HG03139 (cell line): ENCODE results near the gene CNIH1.
"Not testable (repeated sequence)": the region's sequence is repeated elsewhere in the genome, so short reads cannot be mapped to it uniquely, and the experiment has no call there.

Experiments used
- ATAC-seq: cut with Tn5 transposase; IDR thresholded peaks from one replicate; pipeline ENCODE4 v1.9.1; 2021; ENCODE audit not compliant: unreplicated experiment

Gene CNIH1

DNA sequence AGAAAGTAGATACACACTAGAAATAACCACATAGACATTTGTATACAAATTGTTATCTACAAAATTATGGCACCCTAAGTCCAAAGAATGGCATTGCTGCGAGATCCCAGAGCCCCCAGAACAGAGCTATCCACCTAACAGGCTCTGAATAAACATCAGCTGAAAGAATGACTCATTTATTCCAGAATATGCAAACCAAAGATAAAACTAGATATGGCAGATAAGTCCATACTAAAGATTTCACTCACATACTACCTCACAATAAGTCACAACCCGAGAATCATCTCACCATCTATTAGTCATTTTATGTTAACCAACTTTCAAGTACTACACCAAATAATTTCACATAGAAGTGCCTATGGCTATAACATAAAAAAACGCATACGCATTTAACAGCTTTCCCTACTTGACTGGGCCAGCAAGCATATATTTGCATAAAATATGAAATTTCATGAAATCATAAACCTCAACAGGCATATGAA, 5.6 kb downstream of the CNIH1 start:
- ATAC-seq, result no peak

DNA sequence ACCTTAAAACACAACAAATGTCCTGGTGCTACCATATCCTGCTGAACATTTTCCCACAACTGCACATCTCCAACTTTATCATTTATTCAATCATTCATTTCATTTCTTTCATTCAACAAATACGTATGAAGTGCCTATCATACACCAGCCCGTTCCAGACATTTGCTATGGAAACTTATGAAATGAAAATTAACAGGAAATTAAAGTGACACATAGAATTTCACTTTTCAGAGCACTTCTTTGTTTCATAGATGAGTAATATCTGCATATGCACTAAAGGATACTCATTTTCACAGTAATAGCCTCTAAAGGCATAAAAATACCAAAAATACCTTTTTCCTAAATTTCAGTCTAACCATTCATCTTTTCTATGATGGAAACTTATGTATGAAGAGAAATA, 12.6 kb downstream of the CNIH1 start:
- no peak for ATAC-seq

DNA sequence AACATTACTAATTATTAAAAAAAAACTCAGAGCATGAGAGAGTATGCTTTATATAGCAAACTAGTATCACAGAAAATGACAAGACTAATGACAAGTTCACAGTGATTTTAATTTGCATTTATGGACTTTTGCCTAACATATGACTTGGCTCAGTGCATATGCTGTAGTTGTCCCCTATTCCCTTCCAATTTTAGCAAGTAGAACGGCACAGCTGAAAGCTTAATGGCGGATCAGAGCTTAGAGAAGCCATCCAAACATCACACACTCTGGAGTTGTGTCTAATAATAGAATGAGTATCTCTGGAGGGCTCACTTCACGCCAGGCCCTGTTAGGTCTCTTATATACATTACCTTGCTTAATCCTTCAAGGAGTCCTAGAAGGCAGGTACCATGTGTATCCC, 13.3 kb downstream of the CNIH1 start:
- ATAC-seq, result no peak

DNA sequence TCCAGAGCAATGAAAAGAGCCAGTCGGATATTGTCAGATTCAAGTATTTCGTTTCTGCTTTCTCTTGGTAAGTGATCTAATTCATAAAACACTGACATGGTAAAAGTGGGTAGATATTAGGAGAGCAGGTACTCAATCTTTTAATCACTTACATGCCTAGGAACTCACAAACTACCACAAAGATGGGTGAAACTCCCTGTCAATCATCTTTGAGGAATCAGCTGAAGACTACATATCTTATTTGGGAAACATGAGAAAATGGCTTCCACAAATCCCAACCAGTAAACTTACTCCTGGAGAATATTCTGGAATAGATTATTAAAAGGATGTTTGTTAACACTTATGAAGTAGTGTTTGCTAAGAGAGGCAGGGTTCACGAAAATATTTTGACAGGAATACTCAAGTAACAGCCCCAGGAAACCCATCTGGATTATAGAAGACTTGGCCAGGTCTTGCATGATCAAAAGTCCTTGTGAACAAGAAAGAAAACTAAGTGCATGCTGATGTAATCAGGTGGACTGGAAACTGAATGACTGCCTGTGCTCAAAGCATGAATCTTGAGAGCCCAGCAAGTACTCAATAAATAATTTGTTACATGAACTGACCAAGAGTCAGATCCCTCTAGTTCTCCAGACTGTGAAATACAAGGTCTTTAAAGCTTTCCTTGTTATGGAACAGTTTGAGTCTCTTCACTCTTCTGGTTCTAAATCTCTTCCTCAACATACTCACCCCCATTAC, 15.5 kb downstream of the CNIH1 start:
- no peak for ATAC-seq

DNA sequence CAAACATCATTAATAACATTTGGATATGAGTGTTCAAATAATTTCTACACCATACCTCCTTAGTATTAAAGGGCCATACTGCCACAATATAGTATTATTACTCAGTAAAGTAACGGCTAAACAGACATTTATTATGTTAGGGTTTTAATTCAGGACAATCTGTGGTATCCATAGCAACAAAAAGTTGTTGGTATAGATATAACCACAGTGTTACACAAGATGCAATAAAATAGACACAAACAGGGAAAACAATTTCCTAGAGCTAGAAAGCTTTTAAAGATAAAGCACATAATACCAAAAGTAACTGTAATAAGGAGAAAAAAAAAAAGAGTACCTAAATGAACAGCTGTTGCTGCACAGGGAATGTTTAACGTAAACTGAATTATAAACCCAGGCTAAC, 16.1 kb downstream of the CNIH1 start:
- ATAC-seq, result no peak

DNA sequence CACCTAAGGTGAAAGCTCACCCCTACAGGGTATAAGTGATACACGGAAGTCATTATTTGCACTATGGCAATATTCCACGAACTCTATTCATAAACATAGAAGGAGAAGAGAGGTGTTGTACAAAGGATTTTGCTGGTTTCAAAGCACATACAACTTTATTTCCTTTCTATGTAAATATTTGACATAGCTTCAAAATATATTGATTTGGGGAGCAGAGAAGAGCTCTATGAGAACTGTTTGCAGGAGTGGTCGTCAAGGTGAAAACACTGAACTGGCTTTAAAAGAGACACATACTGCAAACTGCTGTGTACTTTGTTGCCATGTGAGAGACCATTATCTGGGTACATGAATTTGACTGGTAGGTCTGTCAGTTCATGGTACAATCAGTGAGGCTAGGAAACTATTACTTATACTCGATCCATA, 16.7 kb downstream of the CNIH1 start:
- no peak for ATAC-seq

DNA sequence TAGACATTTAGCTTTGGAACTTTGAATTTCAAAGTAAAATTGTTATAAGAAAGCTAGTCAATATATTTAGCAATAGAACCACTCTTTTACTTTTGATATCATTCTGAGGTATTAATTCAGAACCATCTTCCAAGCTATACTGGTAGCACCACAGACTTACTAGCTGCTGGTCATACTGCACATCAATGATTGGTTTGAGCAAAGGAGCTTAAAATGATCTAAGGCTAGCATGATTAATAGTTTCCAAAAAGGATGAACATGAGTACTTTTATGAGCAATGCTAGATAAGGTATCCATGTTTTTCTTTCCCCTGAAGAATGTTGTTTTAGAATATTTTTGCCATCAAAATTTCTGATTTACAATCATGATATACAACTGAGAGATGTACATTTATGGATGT, 17.2 kb downstream of the CNIH1 start:
- no peak for ATAC-seq

DNA sequence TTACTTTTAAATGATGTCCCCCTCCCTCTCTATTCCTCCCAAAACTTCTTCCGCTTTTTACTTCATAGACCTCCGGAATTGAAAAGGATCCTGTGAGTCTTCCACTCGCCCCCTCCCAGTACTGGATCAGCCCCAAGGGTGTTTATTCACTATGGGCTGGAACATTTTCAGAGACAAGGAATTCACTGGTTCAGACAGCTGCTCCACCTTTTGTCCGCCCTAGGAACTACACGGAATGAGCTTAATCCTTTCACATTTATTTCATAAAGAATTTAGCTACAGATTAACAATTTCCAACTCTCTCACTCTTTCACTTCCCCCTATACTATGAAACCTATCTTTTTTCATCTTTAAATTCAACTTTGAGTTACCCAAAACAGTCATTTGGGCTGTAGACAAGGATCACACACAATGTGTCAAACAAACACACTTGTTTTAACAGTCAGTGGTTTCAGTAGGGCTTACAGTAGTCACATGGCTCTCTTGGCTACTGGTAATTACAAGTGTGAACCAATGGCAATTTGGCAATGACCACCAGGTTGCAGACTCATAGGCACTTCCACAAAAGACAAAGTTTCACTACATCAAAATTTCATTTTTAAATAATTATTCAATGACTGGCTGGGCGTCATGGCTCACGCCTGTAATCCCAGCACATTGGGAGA, 20.6 kb downstream of the CNIH1 start:
- ATAC-seq, result no peak

DNA sequence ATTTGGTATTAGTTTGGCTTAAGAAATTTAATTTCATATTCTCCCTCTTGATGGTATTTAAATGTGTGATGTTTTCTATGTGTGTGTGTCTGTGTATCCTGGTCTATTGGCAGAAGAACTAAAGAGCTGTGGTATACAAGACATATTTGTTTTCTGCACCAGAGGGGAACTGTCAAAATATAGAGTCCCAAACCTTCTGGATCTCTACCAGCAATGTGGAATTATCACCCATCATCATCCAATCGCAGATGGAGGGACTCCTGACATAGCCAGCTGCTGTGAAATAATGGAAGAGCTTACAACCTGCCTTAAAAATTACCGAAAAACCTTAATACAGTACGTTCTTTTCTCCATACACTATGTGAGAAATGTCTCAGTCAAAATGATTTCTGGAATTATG, 29.8 kb downstream of the CNIH1 start:
- ATAC-seq, result no peak

DNA sequence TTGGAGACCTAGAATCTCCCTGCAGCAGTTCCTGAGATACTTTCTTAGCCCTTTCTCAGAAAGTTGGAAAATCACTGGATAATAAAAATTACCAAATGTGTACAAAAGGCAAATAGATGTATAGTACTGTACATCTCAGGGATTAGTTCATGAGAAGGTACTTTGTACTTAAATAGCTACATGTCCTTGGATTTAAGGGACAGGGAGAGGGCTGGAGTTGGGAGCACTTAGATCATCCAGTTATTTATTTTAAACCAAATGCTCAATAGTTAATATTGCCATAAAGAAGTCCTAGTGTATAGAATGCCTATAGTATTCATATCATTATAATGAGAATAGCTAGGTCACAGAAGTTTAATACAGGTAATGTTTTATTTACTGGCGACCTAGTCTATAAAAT, 31.0 kb downstream of the CNIH1 start:
- no peak for ATAC-seq

DNA sequence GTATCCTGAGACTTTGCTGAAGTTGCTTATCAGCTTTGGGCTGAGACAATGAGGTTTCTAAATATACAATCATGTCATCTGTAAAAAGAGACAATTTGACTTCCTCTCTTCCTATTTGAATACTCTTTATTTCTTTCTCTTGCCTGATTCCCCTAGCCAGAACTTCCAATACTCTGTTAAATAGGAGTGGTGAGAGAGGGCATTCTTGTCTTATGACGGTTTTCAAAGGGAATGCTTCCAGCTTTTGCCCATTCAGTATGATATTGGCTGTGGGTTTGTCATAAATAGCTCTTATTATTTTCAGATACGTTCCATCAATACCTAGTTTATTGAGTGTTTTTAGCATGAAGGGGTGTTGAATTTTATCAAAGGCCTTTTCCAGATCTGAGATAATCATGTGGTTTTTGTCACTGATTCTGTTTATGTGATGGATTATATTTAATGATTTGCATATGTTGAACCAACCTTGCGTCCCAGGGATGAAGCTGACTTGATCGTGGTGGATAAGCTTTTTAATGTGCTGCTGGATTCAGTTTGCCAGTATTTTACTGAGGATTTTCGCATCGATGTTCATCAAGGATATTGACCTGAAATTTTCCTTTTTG, 37.7 kb downstream of the CNIH1 start:
- not testable (repeated sequence) for ATAC-seq

DNA sequence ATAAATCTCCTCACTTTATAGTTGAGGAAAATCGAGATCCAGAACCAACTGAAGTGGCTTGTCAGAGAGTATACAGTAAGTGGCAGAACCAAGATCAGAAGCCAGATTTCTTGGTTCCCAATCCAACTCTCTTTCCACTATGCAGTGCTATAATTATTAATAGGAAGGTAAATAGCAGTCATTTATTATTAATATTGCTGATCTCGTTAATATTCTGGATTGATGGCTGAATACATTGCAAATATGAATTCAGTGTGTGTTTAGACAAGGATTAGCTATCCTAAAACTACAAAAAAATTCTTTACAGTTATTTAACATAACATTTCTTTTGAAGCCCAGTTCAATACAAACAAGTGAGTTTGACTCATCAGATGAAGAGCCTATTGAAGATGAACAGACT, 41.6 kb downstream of the CNIH1 start:
- no peak for ATAC-seq

DNA sequence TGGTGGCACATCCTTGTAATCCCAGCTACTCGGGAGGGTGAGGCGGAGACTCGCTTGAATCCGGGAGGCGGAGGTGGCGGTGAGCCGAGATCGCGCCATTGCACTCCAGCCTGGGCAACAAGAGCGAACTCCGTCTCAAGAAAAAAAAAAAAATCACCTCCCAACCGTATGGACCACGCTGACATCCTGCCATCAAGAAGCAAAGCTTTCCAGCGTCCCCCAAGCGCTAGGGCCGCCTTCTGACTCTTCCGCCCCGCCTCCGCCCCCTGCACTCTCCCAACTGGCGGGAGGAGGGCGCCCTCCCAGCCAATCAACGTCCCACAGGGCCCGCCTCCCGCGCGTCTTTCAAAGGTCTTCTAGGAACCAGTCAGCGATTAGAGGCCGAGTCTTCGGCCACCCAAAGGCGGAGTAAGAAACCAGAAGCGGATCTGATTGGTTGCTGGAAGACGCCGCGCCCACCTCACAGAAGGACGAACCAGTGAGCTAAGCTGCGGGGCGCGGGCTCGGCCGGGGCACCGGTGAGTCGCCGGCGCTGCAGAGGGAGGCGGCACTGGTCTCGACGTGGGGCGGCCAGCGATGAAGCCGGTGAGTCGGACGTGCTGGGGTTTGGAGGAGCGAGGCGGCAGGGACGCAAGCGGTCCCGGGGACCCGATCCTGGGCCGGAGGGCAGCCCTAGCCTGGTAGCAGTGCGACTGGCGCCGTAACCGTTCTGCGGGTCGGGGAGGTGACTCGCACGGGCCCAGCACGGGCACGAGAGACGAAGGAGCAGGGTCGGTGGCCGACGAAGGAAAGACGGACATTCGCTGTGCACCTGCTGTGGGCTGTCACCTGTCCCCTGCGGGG, 44.5 kb downstream of the CNIH1 start, which contains the start of gene CDKN3:
CDKN3 (plus strand) TSS at position 515 of the 843 bp plus-strand sequence; CDS start at position 577, 62 bp downstream.
- peak; percentile 96 for ATAC-seq

DNA sequence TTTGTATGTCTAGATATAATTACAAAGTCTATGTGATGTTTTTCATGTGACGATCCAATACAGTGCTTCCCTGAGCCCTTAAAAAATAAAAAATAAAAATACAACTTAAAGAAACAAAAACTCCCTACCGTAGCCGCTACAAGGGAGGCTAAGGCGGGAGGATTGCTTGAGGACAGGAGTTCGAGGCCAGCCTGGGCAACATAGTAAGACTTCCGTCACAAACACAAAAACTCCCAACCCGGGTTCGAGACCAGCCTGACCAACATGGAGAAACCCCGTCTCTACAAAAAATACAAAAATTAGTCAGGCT, 45.0 kb downstream of the CNIH1 start:
- ATAC-seq, result no peak

DNA sequence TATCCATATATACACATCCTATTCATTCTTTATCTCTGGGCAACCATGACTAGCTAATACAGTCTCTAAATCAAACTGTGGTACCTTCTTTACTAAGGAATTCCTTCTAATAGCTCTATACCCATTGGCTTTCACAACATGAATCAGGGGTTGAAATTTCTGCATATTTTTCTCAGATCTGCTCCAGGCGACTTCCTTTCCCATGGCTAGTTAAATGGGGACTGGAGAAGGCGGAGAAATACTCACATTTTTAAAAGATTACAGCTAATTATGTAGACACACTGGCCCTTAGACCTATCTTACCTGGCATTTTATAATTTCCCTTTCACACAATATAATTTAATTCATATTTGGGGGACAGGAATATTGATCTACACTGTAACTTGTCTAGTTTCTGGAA, 45.5 kb downstream of the CNIH1 start:
- no peak for ATAC-seq

DNA sequence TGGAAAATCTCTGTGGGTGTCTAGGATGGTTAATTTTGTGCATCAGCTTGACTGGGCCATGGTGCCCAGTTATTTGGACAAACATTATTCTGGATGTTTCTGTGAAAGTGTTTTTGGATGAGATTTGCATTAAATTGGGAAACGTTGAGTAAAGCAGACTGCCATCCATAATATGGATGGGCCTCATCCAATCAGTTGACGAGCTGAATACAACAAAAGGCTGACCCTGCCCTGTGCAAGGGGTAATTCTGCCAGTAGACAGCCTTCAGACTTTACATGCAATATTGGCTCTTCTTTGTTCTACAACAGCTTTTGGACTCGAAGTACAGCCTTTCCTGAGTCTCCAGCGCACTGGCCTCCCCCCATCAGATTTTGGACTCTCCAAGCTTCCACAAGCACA, 45.9 kb downstream of the CNIH1 start:
- no peak for ATAC-seq

DNA sequence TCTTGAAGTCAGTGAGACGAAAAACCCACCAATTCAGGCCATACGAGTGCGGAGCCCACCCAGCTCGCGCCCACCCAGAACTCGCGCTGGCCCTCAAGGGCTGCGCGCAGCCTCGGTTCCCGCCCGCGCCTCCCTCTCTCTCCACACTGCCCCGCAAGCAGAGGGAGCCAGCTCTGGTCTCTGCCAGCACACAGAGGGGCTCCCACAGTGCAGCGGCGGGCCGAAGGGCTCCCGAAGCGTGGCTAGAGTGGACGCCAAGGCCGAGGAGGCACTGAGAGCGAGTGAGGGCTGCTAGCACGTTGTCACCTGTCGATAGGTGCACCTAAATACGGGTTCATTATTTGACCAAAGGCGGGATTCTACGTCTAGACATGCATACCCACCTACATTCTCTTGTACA, 46.6 kb downstream of the CNIH1 start:
- ATAC-seq, result no peak

DNA sequence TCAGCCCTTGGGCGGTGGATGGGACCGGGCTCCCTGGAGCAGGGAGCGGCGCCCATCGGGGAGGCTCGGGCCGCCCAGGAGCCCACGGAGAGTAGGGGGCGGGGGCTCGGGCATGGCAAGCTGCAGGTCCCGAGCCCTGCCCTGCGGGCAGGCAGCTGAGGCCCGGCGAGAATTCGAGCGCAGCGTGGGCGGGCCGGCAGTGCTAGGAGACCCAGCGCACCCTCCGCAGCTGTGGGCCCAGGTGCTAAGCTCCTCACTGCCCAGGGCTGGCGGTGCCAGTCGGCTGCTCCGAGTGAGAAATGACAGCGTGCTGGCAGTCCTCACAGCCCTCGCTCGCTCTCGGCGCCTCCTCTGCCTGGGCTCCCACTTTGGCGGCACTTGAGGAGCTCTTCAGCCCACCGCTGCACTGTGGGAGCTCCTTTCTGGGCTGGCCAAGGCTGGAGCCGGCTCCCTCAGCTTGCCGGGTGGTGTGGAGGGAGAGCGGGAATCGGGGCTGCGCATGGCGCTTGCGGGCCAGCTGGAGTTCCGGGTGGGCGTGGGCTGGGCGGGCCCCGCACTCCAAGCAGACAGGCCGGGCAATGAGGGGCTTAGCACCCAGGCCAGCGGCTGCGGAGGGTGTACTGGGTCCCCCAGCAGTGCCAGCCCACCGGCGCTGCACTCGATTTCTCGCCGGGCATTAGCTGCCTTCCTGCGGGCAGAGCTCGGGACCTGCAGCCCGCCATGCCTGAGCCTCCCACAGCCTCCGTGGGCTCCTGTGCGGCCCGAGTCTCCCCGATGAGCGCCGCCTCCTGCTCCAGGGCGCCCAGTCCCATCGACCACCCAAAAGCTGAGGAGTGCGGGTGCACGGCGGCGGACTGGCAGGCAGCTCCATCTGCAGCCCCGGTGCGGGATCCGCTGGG, 47.9 kb downstream of the CNIH1 start:
- ATAC-seq, result not testable (repeated sequence)

DNA sequence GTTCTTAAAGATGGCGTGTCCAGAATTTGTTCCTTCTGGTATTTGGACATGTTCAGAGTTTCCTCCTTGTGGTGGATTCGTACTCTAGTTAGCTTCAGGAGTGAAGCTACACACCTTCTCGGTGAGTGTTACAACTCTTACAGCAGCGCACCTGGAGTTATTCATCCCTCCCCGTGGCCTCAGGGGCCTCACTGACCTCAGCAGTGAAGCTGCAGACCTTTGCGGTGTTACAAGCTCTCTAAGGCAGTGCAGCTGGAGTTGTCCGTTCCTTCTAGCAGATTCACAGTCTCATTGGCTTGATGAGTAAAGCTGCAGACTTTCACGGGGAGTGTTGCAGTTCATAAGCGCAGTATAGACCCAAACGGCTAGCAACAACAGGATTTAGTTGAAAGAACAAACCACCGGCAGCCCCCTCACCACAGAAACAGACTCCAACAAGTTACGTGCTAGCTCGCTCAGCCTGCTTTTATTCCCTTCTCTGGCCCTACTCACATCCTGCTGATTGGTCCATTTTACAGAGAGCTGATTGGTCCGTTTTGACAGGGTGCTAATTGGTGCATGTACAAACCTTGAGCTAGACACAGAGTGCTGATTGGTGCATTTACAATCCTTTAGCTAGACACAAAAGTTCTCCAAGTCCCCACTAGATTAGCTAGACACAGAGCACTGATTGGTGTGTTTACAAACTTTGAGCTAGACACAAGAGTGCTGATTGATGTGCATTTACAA, 48.9 kb downstream of the CNIH1 start:
- no peak for ATAC-seq

DNA sequence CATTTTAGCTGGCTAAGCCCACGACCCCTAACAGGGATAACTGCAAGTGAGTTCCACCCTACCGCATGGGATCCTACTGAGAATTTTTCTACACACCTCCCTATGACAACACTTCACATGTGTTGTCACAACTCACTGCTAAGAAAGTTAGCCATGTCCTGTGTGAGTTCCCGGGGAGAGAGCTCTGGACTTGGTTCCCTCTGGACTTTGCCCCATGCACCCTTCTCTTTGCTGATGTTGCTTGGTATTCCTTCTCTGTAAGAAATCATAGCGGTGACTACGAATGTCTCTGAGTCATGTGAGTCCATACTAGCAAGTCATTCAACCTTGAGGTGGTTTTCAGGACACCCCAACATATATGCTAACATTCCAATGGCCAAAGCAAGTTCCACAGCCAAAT, 53.8 kb downstream of the CNIH1 start:
- ATAC-seq, result no peak
